Duodenal mucosa (tissue), 2 donors: Measurements from ENCODE around the gene FTO.
"Not testable (repeated sequence)": the region's sequence is repeated elsewhere in the genome, so short reads cannot be mapped to it uniquely, and the experiment has no call there.

Experiments
- H3K27ac ChIP-seq: one replicate; pipeline ENCODE4 v1.7.0; 2013; ENCODE audit warnings: low read depth, low read length
- H3K27me3 ChIP-seq, 2 donors: one replicate each; pipeline ENCODE4 v1.7.0; 2013; ENCODE audit warnings: low read length in 2 of 2, control low read depth in 1 of 2; ENCODE audit not compliant: insufficient read depth in 2 of 2, control insufficient read depth in 1 of 2
- H3K36me3 ChIP-seq, 2 donors: one replicate each; pipeline ENCODE4 v1.7.0; 2013; ENCODE audit warnings: low read length in 2 of 2, control low read depth in 1 of 2; ENCODE audit not compliant: insufficient read depth in 2 of 2, control insufficient read depth in 1 of 2
- H3K4me1 ChIP-seq, 2 donors: one replicate each; pipeline ENCODE4 v1.7.0; 2013; ENCODE audit warnings: low read length in 2 of 2, control low read depth in 1 of 2; ENCODE audit not compliant: insufficient read depth in 2 of 2, control insufficient read depth in 1 of 2
- H3K4me3 ChIP-seq, 2 donors: one replicate each; pipeline ENCODE4 v1.7.0; 2013; ENCODE audit warnings: low read length in 2 of 2, low read depth in 1 of 2
- H3K9ac ChIP-seq, 2 donors: one replicate each; pipeline ENCODE4 v1.7.0; 2013; ENCODE audit warnings: low read length in 2 of 2, low read depth in 1 of 2
- H3K9me3 ChIP-seq, 2 donors: one replicate each; pipeline ENCODE4 v1.7.0; 2013; ENCODE audit warnings: low read length in 2 of 2, control low read depth in 1 of 2; ENCODE audit not compliant: control insufficient read depth in 1 of 2

FTO gene

GRCh38 chr16:53680756-53681155 is 23.2 kb upstream of the FTO start:
- no peak overlapping the region for H3K9ac ChIP-seq
- H3K36me3 ChIP-seq: no peaks in the 10 kb centered on the region
- no peaks in the 10 kb centered on the region for H3K27me3 ChIP-seq
- no peak overlapping the region for H3K4me3 ChIP-seq
- H3K4me1 ChIP-seq: no peaks in the 10 kb centered on the region
- H3K27ac ChIP-seq: no peak overlapping the region
- H3K9me3 ChIP-seq: no peaks in the 10 kb centered on the region

GRCh38 chr16:53681354-53681753 is 22.6 kb upstream of the FTO start:
- H3K4me1 ChIP-seq: no peaks in the 10 kb centered on the region
- no peak overlapping the region for H3K4me3 ChIP-seq
- no peaks in the 10 kb centered on the region for H3K27me3 ChIP-seq
- H3K9me3 ChIP-seq: no peaks in the 10 kb centered on the region
- H3K9ac ChIP-seq: no peak overlapping the region
- H3K27ac ChIP-seq: no peak overlapping the region
- no peaks in the 10 kb centered on the region for H3K36me3 ChIP-seq

- H3K9me3 ChIP-seq, H3K9ac ChIP-seq, H3K36me3 ChIP-seq, H3K27me3 ChIP-seq, H3K4me3 ChIP-seq, H3K4me1 ChIP-seq, H3K27ac ChIP-seq: not testable (repeated sequence)
Observed at GRCh38 chr16:53685334-53685733, 18.6 kb upstream of the FTO start.

GRCh38 chr16:53686710-53687109 is 17.2 kb upstream of the FTO start:
- H3K27ac ChIP-seq: no peak overlapping the region
- no peaks in the 10 kb centered on the region for H3K9me3 ChIP-seq
- no peaks in the 10 kb centered on the region for H3K36me3 ChIP-seq
- no peaks in the 10 kb centered on the region for H3K27me3 ChIP-seq
- no peaks in the 10 kb centered on the region for H3K4me1 ChIP-seq
- H3K9ac ChIP-seq: no peak overlapping the region
- H3K4me3 ChIP-seq: no peak overlapping the region

- Histone ChIP-seq H3K9ac (no peak overlapping the region), H3K27ac (no peak overlapping the region), H3K4me1 (no peaks in the 10 kb centered on the region), H3K4me3 (no peak overlapping the region), H3K36me3 (no peaks in the 10 kb centered on the region), H3K27me3 (no peaks in the 10 kb centered on the region), H3K9me3 (no peaks in the 10 kb centered on the region)
Observed at GRCh38 chr16:53689636-53690035, 14.3 kb upstream of the FTO start.

GRCh38 chr16:53690771-53691170 is 13.2 kb upstream of the FTO start:
- no peaks in the 10 kb centered on the region for H3K9me3 ChIP-seq
- no peaks in the 10 kb centered on the region for H3K4me1 ChIP-seq
- H3K4me3 ChIP-seq: no peak overlapping the region
- no peak overlapping the region for H3K27ac ChIP-seq
- H3K27me3 ChIP-seq: no peaks in the 10 kb centered on the region
- no peaks in the 10 kb centered on the region for H3K36me3 ChIP-seq
- H3K9ac ChIP-seq: no peak overlapping the region

GRCh38 chr16:53692146-53692545 is 11.8 kb upstream of the FTO start:
- no peaks in the 10 kb centered on the region for H3K36me3 ChIP-seq
- no peaks in the 10 kb centered on the region for H3K9me3 ChIP-seq
- H3K4me1 ChIP-seq: no peaks in the 10 kb centered on the region
- no peak overlapping the region for H3K9ac ChIP-seq
- no peak overlapping the region for H3K4me3 ChIP-seq
- no peak overlapping the region for H3K27ac ChIP-seq
- no peaks in the 10 kb centered on the region for H3K27me3 ChIP-seq

GRCh38 chr16:53693320-53693719 is 10.6 kb upstream of the FTO start:
- Histone ChIP-seq H3K4me1 (no peaks in the 10 kb centered on the region), H3K9me3 (no peaks in the 10 kb centered on the region), H3K36me3 (no peaks in the 10 kb centered on the region), H3K9ac (no peak overlapping the region), H3K27ac (no peak overlapping the region), H3K27me3 (no peaks in the 10 kb centered on the region), H3K4me3 (no peak overlapping the region)

GRCh38 chr16:53695070-53695469 is 8.9 kb upstream of the FTO start:
- Histone ChIP-seq H3K27me3 (no peaks in the 10 kb centered on the region), H3K9me3 (no peaks in the 10 kb centered on the region), H3K36me3 (no peaks in the 10 kb centered on the region), H3K27ac (no peak overlapping the region), H3K4me3 (no peak overlapping the region), H3K9ac (no peak overlapping the region), H3K4me1 (no peaks in the 10 kb centered on the region)

GRCh38 chr16:53698271-53698670 is 5.7 kb upstream of the FTO start:
- H3K27me3 ChIP-seq: not testable (repeated sequence)

GRCh38 chr16:53704445-53704813 is 473 bp downstream of the FTO start:
- Histone ChIP-seq H3K4me1 (peaks cover 18 to 19% of the 10 kb centered on the region in 2 donors), H3K36me3 (no peaks in the 10 kb centered on the region), H3K9ac (peak overlapping the region; percentile 66 to 95), H3K27ac (no peak overlapping the region), H3K9me3 (no peaks in the 10 kb centered on the region), H3K4me3 (peak overlapping the region; percentile 93 to 99), H3K27me3 (no peaks in the 10 kb centered on the region)

More at GRCh38 chr16:53698271-53698670, 5.7 kb upstream of the FTO start:
- H3K4me3 ChIP-seq, H3K4me1 ChIP-seq, H3K9me3 ChIP-seq, H3K27ac ChIP-seq, H3K9ac ChIP-seq, H3K36me3 ChIP-seq: not testable (repeated sequence)
